ENCODE results near the gene ANKFY1.

- no peak for TF ChIP-seq CTCF (IDR thresholded peaks at IDR 0.05; ENCODE audit: low read depth, low read length)
- no peak for TF ChIP-seq POLR2A (IDR thresholded peaks at IDR 0.05; ENCODE audit: extremely low read depth, insufficient read length)
Observed at GRCh38 chr17:4140125-4140524, 123.7 kb downstream of the ANKFY1 start.

Measured in NB4 (cell line).